Left renal pelvis (tissue), 4 donors: ENCODE data around the gene GPC5. TPM values are rescaled to one million over a fixed set of nuclear protein-coding genes. Genes with fewer than 3 reads are reported as not detected.
"Not testable (repeated sequence)": the region's sequence is repeated elsewhere in the genome, so short reads cannot be mapped to it uniquely, and the experiment has no call there.

ENCODE experiments used
- DNase-seq, 4 donors: peaks; one replicate each; pipeline ENCODE4 v3.0.0-alpha.2; 2013; ENCODE audit warnings: low read depth in 4 of 4, low spot score in 3 of 4
- polyA plus RNA-seq, 4 donors: library from polyadenylated mRNA; unstranded; fragments of 120-200 nt; gene quantifications; one replicate each; pipeline ENCODE4 v1.2.1, GENCODE V29; 2013; ENCODE audit not compliant: insufficient read length in 4 of 4

The GPC5 gene
- polyA plus RNA-seq, 4 donors = 1.8 to 5.2 (median 3.4) TPM

DNA sequence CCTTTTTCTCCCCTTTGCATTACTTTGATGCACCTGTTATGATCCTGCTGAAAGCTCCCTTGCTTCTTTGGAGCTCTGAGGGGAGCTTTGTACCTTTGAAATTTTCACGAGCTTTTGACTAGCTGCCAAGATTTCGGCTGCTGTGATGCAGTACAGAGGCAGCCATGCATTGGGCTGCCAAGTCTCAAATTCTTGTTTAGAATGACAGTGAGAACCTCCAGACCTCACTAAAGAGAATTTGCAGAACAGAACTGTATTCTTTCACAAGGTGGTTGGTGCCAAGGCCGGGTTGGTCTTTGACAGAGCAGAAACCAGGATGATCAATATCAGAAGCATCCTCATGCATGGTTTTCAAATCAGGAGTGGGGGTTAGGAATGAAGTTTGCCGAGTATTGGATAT is 414.8 kb downstream of the GPC5 start:
- no peak for DNase-seq

DNA sequence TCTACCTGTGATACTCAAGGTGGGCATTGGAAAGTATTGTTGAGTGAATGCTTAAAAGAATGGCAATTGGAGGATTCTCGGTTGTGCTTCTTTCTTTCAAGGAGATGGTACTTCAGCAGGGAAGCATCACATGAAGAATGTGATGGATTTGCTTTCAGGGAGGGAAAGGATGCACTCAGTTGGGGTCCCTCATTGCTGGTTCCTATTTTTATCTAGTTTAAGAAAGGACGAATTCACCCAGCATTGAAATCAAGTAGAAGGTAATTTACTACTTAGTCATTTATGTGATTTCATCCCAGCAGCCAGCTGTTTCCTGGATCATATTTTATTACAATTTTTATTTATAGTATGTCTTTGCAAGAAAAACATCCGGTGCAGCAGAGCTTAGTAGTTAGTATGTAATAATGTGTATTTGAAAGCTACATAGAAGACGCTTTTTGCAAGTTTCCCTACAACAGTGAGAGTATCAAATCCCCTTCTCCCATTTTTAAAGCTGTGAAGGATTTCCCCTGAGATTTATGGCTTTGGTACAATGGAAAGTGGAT is 417.9 kb downstream of the GPC5 start:
- no peak for DNase-seq

GRCh38 chr13:91817250-91817649 is 418.8 kb downstream of the GPC5 start:
- DNase-seq = no peak

GRCh38 chr13:91824416-91824815 is 426.0 kb downstream of the GPC5 start:
- DNase-seq = no peak

DNA sequence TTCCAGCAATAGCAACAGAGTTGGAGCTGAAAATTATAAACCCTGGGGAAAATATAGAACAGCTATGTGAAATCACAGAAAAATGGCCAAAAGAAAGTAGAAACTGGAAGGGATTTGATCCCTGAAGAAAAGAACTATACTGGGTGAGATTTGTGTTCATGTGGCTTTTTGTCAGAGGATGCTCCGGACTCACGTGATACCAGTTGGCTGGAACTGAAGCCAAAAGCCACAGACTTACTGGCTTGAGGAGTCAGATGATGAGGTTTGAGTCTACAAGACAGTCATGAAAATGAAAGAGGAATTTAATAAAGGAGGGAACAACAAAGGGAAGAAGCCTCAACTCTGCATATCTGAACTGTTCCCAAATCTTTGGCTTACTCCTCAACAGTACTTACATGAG is 427.1 kb downstream of the GPC5 start:
- no peak for DNase-seq

DNA sequence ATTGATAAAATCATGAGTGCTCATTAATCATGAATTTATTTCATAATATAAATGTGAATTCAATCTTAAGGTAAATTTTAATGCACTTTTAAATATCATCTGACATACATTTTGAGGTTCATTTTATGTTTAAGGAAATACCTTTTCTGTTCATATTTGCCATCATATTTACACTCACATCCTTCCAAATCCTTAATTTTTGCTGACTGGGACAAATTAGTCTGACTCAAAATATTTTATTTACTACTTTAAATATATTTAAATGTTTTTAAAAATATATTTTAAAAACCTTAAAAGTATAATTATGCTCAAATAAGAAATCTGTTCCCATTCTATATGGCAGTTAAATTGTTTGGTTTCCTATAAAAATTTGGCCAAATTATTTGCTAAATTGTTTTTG is 438.1 kb downstream of the GPC5 start:
- no peak for DNase-seq

- no peak for DNase-seq
Observed at GRCh38 chr13:91845612-91846011, 447.2 kb downstream of the GPC5 start.

DNA sequence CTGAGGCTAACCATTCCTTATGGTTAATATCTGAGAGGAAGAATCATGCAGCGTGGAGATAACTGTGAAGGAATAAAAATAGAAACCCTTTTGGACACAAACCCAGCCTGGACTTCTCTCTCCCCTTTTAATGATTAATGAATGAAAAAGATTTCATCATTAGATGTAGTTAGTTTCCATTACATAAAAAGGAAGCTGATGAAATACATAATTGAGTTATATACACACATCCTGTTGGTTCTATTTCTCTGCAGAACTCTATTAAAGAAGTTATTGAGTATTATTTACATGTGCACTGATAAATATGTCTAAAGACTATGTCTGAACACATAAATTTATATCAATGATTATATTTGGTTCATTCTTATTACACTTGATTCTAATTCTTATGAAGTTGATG is 465.3 kb downstream of the GPC5 start:
- no peak for DNase-seq

DNA sequence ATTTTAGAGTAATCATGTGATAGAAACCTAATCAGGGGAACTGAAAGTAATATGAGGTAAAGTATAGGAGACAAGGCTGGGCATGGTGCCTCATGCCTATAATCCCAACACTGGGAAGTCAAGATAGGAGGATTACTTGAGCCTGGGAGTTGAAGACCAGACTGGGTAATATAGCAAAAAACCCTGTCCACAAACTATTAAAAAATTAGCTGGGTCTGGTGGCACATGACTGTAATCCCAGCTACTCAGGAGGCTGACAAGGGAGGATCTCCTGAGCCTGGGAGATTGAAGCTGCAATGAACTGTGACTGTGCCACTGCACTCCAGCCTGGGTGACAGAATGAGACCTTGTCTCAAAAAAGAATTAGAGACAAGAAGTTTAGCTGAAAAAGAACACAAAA is 469.9 kb downstream of the GPC5 start:
- DNase-seq = no peak

DNA sequence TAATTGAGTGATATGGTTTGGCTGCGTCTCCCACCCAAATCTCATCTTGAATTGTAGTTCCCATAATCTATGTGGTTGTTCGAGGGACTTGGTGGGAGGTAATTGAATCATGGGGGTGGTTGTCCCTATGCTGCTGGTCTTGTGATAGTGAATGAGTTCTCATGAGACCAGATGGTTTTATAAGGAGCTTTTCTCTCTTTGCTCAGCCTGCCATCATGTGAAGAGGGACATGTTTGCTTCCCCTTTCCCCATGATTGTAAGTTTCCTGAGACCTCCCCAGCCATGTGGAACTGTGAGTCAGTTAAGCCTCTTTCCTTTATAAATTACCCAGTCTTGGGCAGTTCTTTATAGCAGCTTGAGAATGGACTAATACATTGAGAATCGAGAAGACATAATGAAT is 480.1 kb downstream of the GPC5 start:
- DNase-seq = no peak

- DNase-seq = no peak
Observed at GRCh38 chr13:91879360-91879759, 480.9 kb downstream of the GPC5 start.

GRCh38 chr13:91882918-91883317 is 484.5 kb downstream of the GPC5 start:
- DNase-seq = no peak

DNA sequence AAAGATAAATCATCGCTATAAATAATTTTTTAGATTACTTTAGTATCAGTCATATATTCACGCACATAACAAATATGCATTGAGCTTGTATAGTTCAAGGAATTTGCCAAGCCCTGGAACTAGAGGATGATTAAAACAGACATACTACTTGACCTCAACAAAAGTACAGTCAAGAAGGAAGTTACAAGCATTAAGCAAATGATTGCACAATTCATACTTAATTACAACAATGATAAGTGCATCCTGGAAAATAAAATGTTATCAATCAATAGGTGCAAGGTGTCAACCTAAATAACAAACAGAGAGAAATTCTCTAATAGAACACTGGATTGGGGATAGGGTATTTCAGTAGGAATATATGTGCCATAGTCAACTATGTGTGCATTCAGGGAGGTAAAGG is 491.2 kb downstream of the GPC5 start:
- DNase-seq = no peak

- DNase-seq = no peak
Observed at GRCh38 chr13:91891141-91891540, 492.7 kb downstream of the GPC5 start.

DNA sequence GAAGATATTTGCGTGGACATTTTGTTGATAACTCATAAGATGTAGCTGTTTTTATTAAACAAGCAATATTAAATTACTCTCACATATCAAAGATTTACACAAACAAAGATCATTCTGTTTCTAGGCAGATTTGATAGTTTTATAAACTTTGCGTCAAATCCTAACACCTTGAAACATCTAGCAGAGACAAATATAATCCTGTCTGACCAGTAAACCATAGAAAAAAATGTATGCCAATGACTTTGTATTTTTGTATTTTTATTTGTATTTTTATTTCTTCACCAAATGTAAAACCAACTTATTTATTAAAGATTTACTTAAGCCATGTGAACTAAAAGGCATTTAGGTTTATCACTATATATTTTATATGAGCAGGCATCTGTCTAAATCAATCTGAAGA is 494.6 kb downstream of the GPC5 start:
- DNase-seq = no peak

DNA sequence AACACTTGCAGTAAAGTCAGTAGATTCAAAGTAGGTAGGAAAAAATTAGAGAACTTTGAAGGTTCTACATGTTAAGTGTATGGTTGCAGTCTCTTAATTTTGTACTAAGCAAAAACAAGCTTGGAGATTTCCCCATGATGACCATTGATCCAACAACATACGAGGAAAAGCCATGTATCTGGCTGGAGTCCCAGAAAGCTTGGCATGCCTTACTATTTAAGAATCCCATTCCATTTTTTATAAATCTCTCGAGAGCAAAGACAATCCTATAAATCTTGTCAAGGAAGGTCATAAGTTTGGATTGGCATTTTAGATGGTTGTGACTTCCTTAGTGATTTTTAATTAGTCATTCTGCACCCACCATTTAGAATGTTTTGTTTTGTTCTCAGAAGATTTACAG is 495.9 kb downstream of the GPC5 start:
- no peak for DNase-seq

DNA sequence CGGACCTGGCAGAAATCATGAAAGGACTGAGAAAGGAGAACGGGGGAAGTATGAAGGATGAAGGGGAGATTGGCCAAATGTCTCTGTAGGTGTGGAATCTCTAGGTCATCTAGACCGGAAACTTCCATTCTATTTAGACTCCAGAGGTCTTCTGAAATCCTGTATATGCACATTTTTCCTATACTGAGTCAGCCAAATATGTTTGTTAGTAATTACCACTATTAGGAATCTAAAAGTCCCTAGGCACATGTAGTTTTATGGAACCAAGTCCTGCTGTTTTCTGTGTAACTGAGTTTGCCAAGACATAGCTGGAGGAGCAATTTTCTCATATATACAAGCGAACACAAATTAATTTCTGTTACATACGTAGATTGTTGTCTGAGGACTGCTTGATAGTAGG is 498.1 kb downstream of the GPC5 start:
- DNase-seq = no peak

DNA sequence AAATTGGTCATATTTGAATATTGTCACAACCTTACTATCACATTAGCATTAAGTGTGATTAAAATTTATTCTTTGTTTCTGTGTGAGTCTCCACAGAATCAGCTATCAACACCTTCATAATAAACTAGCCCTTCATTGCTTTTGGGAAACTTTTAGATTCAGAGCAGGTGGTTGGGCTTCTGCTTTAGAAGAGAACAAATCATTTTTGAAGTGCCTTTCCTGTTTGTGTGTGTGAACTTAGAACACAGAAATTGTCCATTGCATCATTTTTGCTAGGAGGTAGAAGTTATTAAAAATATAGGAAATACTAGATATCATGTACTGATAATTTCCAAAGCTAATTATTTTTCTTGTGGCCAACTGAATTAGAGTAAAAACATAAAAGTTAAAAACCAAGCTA is 500.6 kb downstream of the GPC5 start:
- not testable (repeated sequence) for DNase-seq

DNA sequence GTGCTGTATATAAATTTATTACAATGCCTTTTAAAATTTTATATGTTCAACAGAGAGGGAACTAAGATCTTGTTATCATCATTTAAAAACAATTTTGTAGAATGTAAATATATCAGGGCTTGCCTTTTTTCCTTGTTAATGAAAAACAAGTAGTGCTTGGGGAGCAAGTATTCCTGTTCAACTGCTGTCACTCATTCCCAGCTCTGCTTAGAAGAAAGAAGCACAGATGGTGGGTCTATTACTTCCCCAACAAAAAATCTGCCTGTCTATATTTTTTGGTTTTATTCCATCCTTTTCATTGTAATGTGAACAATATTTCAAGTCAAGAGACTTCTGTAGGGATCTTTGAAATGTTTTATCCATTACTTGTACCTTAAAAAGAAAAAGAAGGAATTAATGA is 503.9 kb downstream of the GPC5 start:
- DNase-seq = no peak

DNA sequence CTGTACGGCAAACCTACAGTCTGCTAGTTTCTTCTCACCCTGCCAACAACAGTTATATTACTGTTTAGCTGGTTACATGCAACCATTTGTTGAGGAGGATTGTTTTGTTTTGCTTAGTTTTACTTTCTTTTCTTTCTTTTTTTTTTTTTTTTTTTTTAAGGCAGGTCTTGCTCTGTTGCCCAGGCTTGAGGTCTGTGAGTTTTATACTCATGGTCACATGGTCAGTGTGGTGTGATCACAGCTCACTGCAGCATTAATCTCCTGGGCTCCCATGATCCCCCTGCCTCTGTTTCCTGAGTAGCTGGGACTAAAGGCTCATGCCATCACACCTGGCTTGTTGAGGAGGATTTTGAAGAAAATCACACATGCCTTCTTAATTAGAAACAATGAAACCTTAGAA is 505.6 kb downstream of the GPC5 start:
- no peak for DNase-seq

GRCh38 chr13:91904597-91904996 is 506.2 kb downstream of the GPC5 start:
- no peak for DNase-seq

DNA sequence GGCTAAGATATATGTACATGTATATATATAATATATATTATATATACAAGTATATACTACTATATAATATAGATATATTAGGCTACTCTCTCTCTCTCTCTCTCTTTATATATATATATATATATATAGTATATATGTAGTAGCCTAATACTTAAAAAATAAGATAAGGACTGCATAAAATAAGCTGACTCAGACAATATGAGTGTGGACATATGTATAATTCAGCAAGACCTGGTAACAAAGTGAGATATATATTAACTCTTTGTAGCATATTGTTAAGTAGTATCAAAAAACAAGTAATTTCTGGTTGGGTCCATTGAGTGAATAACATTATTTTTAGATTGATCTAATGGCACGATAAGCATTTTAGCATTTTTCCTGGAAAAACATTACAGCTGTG is 509.0 kb downstream of the GPC5 start:
- DNase-seq = no peak

DNA sequence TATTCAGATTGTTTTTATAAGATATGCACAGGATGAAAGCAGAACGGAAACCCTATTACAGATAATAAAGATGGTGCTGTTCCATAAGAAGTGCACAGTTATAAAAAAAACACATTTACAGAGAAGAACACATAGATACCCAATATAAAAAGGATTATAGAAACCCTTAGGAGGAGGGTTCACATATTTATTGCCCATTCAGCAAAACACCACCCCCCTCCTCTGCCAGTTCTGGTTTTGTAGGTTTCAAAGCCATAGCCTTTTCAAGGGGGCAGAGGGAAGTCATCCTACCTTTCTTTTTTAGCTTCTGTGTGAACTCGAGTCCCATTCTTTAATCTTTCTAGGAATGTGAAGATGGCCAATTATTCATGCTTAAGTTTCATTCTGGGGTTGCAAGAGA is 511.2 kb downstream of the GPC5 start:
- no peak for DNase-seq
